Sigmoid colon (tissue), 7 donors: Measurements from ENCODE around the gene RBP4. TPM values are rescaled to one million over a fixed set of nuclear protein-coding genes. Genes with fewer than 3 reads are reported as not detected.

Experiments
- DNase-seq: peaks from one replicate; pipeline ENCODE4 v3.0.0-alpha.2; 2019
- H3K27ac ChIP-seq, 4 donors: fragments of 200-600 bp; sonication (generic); one replicate each; pipeline ENCODE4 v1.5.1; 2016 to 2019; ENCODE audit warnings: mild to moderate bottlenecking in 1 of 4
- H3K27me3 ChIP-seq, 3 donors: fragments of 200-600 bp; sonication (generic); one replicate each; pipeline ENCODE4 v1.5.1; 2019; ENCODE audit warnings: mild to moderate bottlenecking in 1 of 3
- H3K36me3 ChIP-seq, 4 donors: fragments of 200-600 bp; sonication (generic); one replicate each; pipeline ENCODE4 v1.5.1; 2016 to 2019
- H3K4me1 ChIP-seq, 4 donors: fragments of 200-600 bp; sonication (generic); one replicate each; pipeline ENCODE4 v1.5.1; 2017 to 2019
- H3K4me3 ChIP-seq, 4 donors: fragments of 200-600 bp; sonication (generic); one replicate each; pipeline ENCODE4 v1.5.1; 2017 to 2019; ENCODE audit warnings: mild to moderate bottlenecking in 2 of 4, moderate library complexity in 1 of 4
- H3K9me3 ChIP-seq, 4 donors: fragments of 200-600 bp in 3 of 4; sonication (generic) in 3 of 4; one replicate each; pipeline versions ENCODE4 v1.5.1 to v1.6.1; 2013 to 2019
- CTCF ChIP-seq, 4 experiments: fragments of 450-650 bp in 3 of 4; fragments of 200-600 bp in 1 of 4; IDR thresholded peaks; one replicate each; pipeline ENCODE4 v1.5.1; 2016 to 2019; ENCODE audit warnings: antibody characterized with exemption in 4 of 4, mild to moderate bottlenecking in 3 of 4, moderate library complexity in 2 of 4
- EP300 ChIP-seq, 4 donors: sonication (generic); formaldehyde crosslinking; IDR thresholded peaks; one replicate each; pipeline ENCODE4 v1.6.1; 2017; ENCODE audit warnings: antibody characterized with exemption in 4 of 4
- POLR2A ChIP-seq, 2 donors: fragments of 450-650 bp; IDR thresholded peaks; one replicate each; pipeline ENCODE4 v1.6.1; 2016; ENCODE audit warnings: antibody characterized with exemption in 2 of 2, mild to moderate bottlenecking in 2 of 2, moderate library complexity in 2 of 2
- POLR2AphosphoS5 ChIP-seq, 4 donors: sonication (generic); formaldehyde crosslinking; IDR thresholded peaks; one replicate each; pipeline ENCODE4 v1.6.1; 2017; ENCODE audit warnings: antibody characterized with exemption in 4 of 4
- whole genome bisulfite sequencing, 2 donors: extraction: QIAGEN DNeasy Blood & Tissue Kit; methylation state at CpG; one replicate each; pipeline ENCODE4 v1.1.7; 2013; 5-methylcytosine and 5-hydroxymethylcytosine counted together
- intact Hi-C: fragments of 100-400 bp; cut with DNase I; formaldehyde crosslinking; loops from one replicate; pipeline ENCODE4 v1.15.1; 2023
- polyA plus RNA-seq, 3 donors: library from polyadenylated mRNA; stranded (reverse); fragments of 200-250 nt; gene quantifications; one replicate each; pipeline ENCODE4 v1.2.3, GENCODE V29; 2013
- total RNA-seq, 4 donors: library from RNA; depleted of rRNA; stranded (reverse); fragments of >200 nt; gene quantifications; one replicate each; pipeline ENCODE4 v1.1.0, GENCODE V29; 2016
- donor health status: healthy with polysubstance abuse.
- donor health status: Bipolar disorder and iron deficiency.
- donor health status: healthy.

Gene RBP4
- total and polyA plus RNA-seq, 7 donors = 3.0 to 21.5 (median 4.2) TPM; not detected in 2

GRCh38 chr10:93604146-93604545 lies 3.1 kb upstream of the RBP4 start:
- Histone ChIP-seq H3K27ac (no peak overlapping the region), H3K27me3 (peaks cover 12 to 54% (median 32%) of the 10 kb centered on the region in 3 donors), H3K4me3 (no peak overlapping the region), H3K4me1 (peaks cover 0 to 16% (median 12%) of the 10 kb centered on the region in 4 donors), H3K36me3 (no peaks in the 10 kb centered on the region), H3K9me3 (no peaks in the 10 kb centered on the region)
- TF ChIP-seq POLR2A (IDR thresholded peaks at IDR 0.05) = no peak
- no peak for TF ChIP-seq POLR2AphosphoS5 (IDR thresholded peaks at IDR 0.05)
- no peak for TF ChIP-seq CTCF (IDR thresholded peaks at IDR 0.05)
- no peak for TF ChIP-seq EP300 (IDR thresholded peaks at IDR 0.05)
- intact Hi-C loops = no loop called here
- WGBS, 2 donors = 33 to 34% methylated on average over 2 of the region's 2 CpGs
- DNase-seq = no peak

GRCh38 chr10:93603023-93603422 lies 2.0 kb upstream of the RBP4 start:
- no peak for TF ChIP-seq POLR2A (IDR thresholded peaks at IDR 0.05)
- TF ChIP-seq POLR2AphosphoS5 (IDR thresholded peaks at IDR 0.05) = no peak
- no peak for TF ChIP-seq CTCF (IDR thresholded peaks at IDR 0.05)
- TF ChIP-seq EP300 (IDR thresholded peaks at IDR 0.05) = no peak
- peaks cover 12 to 54% (median 32%) of the 10 kb centered on the region in 3 donors for H3K27me3 ChIP-seq
- DNase-seq = no peak
- intact Hi-C loops = no loop called here
- H3K4me1 ChIP-seq = peaks cover 0 to 16% (median 12%) of the 10 kb centered on the region in 4 donors
- H3K4me3 ChIP-seq = no peak overlapping the region
- H3K9me3 ChIP-seq = no peaks in the 10 kb centered on the region
- 93 to 96% methylated on average over 2 of the region's 2 CpGs for WGBS, 2 donors
- H3K27ac ChIP-seq = no peak overlapping the region
- H3K36me3 ChIP-seq = no peaks in the 10 kb centered on the region

GRCh38 chr10:93601774-93602162 lies 733 bp upstream of the RBP4 start:
- no peak for DNase-seq
- Histone ChIP-seq H3K4me3 (no peak overlapping the region), H3K27ac (no peak overlapping the region), H3K9me3 (no peaks in the 10 kb centered on the region), H3K4me1 (peaks cover 0 to 16% (median 12%) of the 10 kb centered on the region in 4 donors), H3K27me3 (peaks cover 12 to 54% (median 32%) of the 10 kb centered on the region in 3 donors), H3K36me3 (no peaks in the 10 kb centered on the region)
- TF ChIP-seq POLR2AphosphoS5 (IDR thresholded peaks at IDR 0.05) (no peak), POLR2A (IDR thresholded peaks at IDR 0.05) (no peak), EP300 (IDR thresholded peaks at IDR 0.05) (no peak), CTCF (IDR thresholded peaks at IDR 0.05) (no peak)
- WGBS, 2 donors = 3 to 6% methylated on average over 7 of the region's 7 CpGs
- intact Hi-C loops = no loop called here

GRCh38 chr10:93600446-93601145 lies 439 bp downstream of the RBP4 start:
- Histone ChIP-seq H3K27ac (no peak overlapping the region), H3K4me3 (peak overlapping the region in 3 of 4 donors; percentile 31 to 42 (median 41)), H3K4me1 (peaks cover 0 to 16% (median 12%) of the 10 kb centered on the region in 4 donors), H3K9me3 (no peaks in the 10 kb centered on the region), H3K36me3 (no peaks in the 10 kb centered on the region), H3K27me3 (peaks cover 12 to 54% (median 32%) of the 10 kb centered on the region in 3 donors)
- intact Hi-C loops = no loop called here
- 14 to 16% methylated on average over 60 of the region's 60 CpGs for WGBS, 2 donors
- TF ChIP-seq POLR2A (IDR thresholded peaks at IDR 0.05) = no peak
- TF ChIP-seq POLR2AphosphoS5 (IDR thresholded peaks at IDR 0.05) = no peak
- no peak for TF ChIP-seq CTCF (IDR thresholded peaks at IDR 0.05)
- no peak for TF ChIP-seq EP300 (IDR thresholded peaks at IDR 0.05)
- no peak for DNase-seq
